AG09309 (cell line): ENCODE data around the gene EHF.

Source experiments
- DNase-seq: peaks from one replicate; pipeline ENCODE4 v3.0.0-alpha.2; 2010; ENCODE audit warnings: low read depth
- H3K4me3 ChIP-seq: 2 replicates; pipeline ENCODE4 v1.5.1; 2011; ENCODE audit warnings: mild to moderate bottlenecking, low read depth, low read length, moderate library complexity; ENCODE audit not compliant: control insufficient read depth
- TF ChIP-seq, protein P1 (sequence below): IDR thresholded peaks from 2 replicates; pipeline ENCODE4 v1.5.1; 2011; ENCODE audit warnings: mild to moderate bottlenecking, low read depth, low read length, inconsistent platforms; ENCODE audit not compliant: insufficient read depth, control insufficient read depth; ENCODE audit errors: missing control alignments

EHF gene

DNA sequence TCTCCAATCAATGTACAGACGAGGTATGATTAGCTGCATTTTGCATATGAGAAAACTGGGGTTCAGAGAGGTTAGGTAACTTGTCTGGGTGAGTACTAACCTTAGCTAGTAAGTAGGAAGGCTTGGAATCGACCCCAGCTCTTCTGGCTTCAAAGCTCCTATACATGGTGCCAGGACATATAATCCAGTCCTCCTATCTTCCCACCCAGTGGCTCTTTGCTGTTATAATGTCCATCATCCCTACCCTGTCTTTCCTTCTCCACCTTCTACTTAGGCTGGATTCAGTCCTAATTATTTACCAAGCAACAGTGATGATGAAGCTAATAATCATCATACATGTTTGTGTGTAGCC is 20.0 kb downstream of the EHF start:
- TF ChIP-seq, protein P1, sequence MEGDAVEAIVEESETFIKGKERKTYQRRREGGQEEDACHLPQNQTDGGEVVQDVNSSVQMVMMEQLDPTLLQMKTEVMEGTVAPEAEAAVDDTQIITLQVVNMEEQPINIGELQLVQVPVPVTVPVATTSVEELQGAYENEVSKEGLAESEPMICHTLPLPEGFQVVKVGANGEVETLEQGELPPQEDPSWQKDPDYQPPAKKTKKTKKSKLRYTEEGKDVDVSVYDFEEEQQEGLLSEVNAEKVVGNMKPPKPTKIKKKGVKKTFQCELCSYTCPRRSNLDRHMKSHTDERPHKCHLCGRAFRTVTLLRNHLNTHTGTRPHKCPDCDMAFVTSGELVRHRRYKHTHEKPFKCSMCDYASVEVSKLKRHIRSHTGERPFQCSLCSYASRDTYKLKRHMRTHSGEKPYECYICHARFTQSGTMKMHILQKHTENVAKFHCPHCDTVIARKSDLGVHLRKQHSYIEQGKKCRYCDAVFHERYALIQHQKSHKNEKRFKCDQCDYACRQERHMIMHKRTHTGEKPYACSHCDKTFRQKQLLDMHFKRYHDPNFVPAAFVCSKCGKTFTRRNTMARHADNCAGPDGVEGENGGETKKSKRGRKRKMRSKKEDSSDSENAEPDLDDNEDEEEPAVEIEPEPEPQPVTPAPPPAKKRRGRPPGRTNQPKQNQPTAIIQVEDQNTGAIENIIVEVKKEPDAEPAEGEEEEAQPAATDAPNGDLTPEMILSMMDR = no peak
- no peak for DNase-seq
- no peak overlapping the region for H3K4me3 ChIP-seq

DNA sequence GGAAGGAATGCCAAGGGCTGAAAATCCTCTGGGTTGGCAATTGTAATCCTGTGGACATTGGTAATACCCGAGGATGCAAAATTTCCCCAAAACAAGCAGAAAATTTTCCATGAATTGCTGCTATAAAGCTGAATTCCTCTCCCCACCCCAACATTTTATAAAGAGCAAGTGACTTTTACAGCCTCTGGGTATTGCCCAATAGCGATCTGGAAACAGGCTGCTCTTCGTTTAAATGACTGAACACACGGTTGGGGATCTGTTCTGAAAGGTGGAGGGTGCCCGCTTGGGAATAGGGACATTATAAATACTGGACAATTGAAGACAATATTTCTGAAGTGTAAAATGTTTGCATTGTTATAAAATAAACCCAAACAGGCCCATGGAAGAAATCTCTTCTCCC is 20.6 kb downstream of the EHF start:
- H3K4me3 ChIP-seq = no peak overlapping the region

DNA sequence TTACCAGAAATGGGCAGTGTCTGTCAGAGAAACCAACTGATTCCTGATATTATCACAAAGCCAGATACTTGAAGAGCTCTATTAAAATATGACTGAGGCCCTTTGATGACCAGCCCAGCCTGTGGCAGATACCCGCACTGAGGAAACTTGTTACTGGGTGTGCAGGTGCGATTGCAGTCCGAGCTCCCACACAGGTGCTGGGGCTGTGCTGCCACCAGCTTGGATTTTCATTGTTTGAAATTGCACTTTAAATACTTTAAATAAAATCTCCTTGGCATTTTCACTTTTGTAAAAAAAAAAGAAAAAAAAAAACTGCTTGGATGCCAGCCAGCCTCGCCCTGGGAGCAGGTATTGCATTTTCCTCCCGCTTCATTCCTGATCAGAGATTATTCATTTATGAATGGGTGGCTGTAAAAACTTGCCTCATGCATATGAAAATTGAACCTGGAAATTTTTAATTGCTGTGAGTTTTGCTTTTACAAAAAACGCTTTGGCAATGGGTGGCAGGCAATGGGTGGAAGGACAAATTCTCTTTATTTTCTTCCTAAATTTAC is 21.2 kb downstream of the EHF start:
- no peak for DNase-seq
- TF ChIP-seq, protein P1 = no peak
- no peak overlapping the region for H3K4me3 ChIP-seq

More for the DNA sequence above, 20.6 kb downstream of the EHF start:
- TF ChIP-seq, protein P1 = no peak
- no peak for DNase-seq

DNA sequence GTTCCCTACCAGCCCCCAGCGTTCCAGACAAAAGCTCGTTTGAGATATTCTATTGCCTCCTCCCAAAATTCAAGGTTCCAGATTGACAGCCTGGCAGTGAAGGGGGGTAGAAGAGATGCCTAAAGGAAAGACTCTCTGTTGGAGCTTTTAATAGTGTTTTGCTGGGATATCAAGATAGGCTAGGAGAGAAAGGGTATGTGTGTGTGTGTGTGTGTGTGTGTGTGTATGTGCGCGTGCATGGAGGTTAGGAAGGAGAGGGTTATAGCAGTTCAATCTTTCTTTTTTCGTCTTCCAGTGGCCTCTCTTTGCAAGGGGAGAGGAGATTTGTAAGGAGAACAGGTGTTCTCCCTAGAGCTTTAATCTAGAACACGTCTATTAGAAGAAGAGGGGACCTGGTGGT is 22.0 kb downstream of the EHF start:
- no peak overlapping the region for H3K4me3 ChIP-seq
- TF ChIP-seq, protein P1 = no peak
- no peak for DNase-seq

DNA sequence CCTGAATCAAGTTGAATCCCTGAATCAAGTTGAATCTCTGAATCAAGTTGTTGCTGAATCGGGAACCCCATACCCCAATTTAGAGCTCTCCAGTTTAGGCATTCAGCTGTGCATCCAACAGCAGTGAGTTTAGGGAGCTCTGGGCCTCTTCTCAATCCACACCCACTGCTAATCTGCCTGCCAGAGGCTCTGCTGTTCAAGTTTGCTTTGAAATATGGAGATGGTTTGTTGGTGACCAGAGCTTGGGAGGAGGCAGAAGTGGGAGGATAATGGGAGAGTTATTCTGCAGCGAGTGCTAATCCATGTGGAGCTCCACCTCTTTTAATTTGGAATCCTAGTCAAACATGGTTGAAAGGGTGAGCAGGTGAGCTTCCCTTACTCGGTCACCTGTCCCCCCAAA is 22.4 kb downstream of the EHF start:
- DNase-seq = no peak
- no peak overlapping the region for H3K4me3 ChIP-seq
- TF ChIP-seq, protein P1 = no peak

DNA sequence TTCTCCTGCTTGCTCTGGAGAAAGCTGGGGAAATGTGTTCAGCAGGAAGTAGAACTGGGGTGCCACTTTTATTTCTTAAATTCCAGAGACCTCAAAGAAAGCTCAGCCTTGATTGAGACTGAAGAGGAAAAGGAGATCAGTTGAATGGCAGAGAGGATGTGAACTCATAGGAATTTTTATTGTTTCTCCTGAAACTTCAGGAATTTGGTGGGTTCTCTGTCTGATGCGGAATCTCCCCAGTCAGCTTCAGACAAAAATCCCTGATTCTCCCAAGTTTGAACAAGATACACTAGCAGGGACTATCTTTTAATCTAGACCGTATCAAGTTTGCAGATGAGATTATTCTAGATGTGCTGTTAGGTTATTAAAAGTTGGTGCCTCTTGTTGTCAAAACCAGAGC is 23.0 kb downstream of the EHF start:
- H3K4me3 ChIP-seq = no peak overlapping the region
- TF ChIP-seq, protein P1 = no peak
- DNase-seq = no peak
